ENCODE results near the gene FAM193B. TPM values are rescaled to one million over a fixed set of nuclear protein-coding genes. Genes with fewer than 3 reads are reported as not detected.
A peak's percentile ranks its signal among the peaks of the same experiment; 100 is the strongest.

The FAM193B gene
- polyA plus RNA-seq, 1 of the 3 experiments (the other 2 are of a cell fraction) = 48.1 TPM

- 0 out of 2 replicates have a peak, but pooled peaks have one; percentile 12 for TF ChIP-seq RAD21 (IDR thresholded peaks at IDR 0.05; ENCODE audit: low read length)
- peak; percentile 30 for TF ChIP-seq PBX3 (IDR thresholded peaks at IDR 0.05)
- no peak for TF ChIP-seq YY1 (IDR thresholded peaks at IDR 0.05; ENCODE audit: low read depth)
- no peak for TF ChIP-seq IRF3 (IDR thresholded peaks at IDR 0.05; ENCODE audit: low read depth, low read length)
Measured at GRCh38 chr5:177478711-177479646, 75.4 kb downstream of the FAM193B start (continued).

GRCh38 chr5:177477701-177478477 is 76.5 kb downstream of the FAM193B start:
- Histone ChIP-seq H3K4me2 (no peak overlapping the region), H3K36me3 (replicated peaks in 1 of 2; ENCODE audit: control insufficient read depth in 1 of 2, insufficient read depth in 2 of 2, low read length in 1 of 2) (peaks cover 0 to 2% of the 10 kb centered on the region in 2 experiments), H3K27ac (ENCODE audit: low read depth in 2 of 2, low read length in 1 of 2) (peak overlapping the region in 1 of 2 experiments; percentile 18; a peak in 1 of 4 replicates), H3K9me3 (no peaks in the 10 kb centered on the region), H3K27me3 (ENCODE audit: insufficient read depth) (no peaks in the 10 kb centered on the region), H3K79me2 (ENCODE audit: insufficient read depth) (peaks cover under 1% of the 10 kb centered on the region), H3K9me2 (no peaks in the 10 kb centered on the region), H2AFZ (ENCODE audit: low read depth) (no peak overlapping the region), H3F3A (replicated peaks; ENCODE audit: insufficient read depth) (peaks cover 80% of the 10 kb centered on the region), H3K4me1 (ENCODE audit: control insufficient read depth in 1 of 2, insufficient read depth in 2 of 2, low read depth in 1 of 2, low read length in 1 of 2) (peaks cover 6 to 75% of the 10 kb centered on the region in 2 experiments; a peak in 3 of 4 replicates), H4K20me1 (ENCODE audit: insufficient read depth) (peaks cover 13% of the 10 kb centered on the region), H3K9ac (no peak overlapping the region), H3K4me3 (ENCODE audit: low read depth in 2 of 2, low read length in 1 of 2) (no peak overlapping the region)
- TF ChIP-seq JUND (IDR thresholded peaks at IDR 0.05) (peak; percentile 12; the same call in 1 of the 2 replicates), REST (IDR thresholded peaks at IDR 0.05; ENCODE audit: low read depth, low read length) (no peak)
- ChIA-PET CTCF (interaction anchor here (0.6 to 20.3 kb wide), 8 partner anchors 11 to 108 kb away, joined by 3 to 215 read pairs (median 10); partner anchors contain the start of gene PDLIM7), POLR2A (interaction anchor here (0.7 to 4.7 kb wide), 3 partner anchors 17 to 117 kb away, joined by 3 to 39 read pairs (median 3); partner anchors contain the start of gene PDLIM7)
- no peak for DNase-seq
- 93% methylated on average over 8 of the region's 13 CpGs for WGBS (ENCODE audit: low lambda C conversion rate)
